Measurements from ENCODE around the gene EDA2R.

EDA2R gene

GRCh38 chrX:66634272-66634671, 4.6 kb downstream of the EDA2R start:
- no peaks in the 10 kb centered on the region for H3K9me3 ChIP-seq
- H3K4me3 ChIP-seq (ENCODE audit: low read depth in 1 of 2, low read length in 1 of 2): no peak overlapping the region
- no peak overlapping the region for H3K27ac ChIP-seq
- H3K4me1 ChIP-seq (ENCODE audit: control insufficient read depth in 1 of 2, insufficient read depth in 1 of 2, low read depth in 1 of 2, low read length in 1 of 2): no peaks in the 10 kb centered on the region
- no peak for TF ChIP-seq CTCF (IDR thresholded peaks at IDR 0.05)
- H3K27me3 ChIP-seq: no peaks in the 10 kb centered on the region
- H3K36me3 ChIP-seq: no peaks in the 10 kb centered on the region

GRCh38 chrX:66633541-66633940, 5.3 kb downstream of the EDA2R start:
- Histone ChIP-seq H3K36me3 (no peaks in the 10 kb centered on the region), H3K4me1 (ENCODE audit: control insufficient read depth in 1 of 2, insufficient read depth in 1 of 2, low read depth in 1 of 2, low read length in 1 of 2) (no peaks in the 10 kb centered on the region), H3K27me3 (no peaks in the 10 kb centered on the region), H3K4me3 (ENCODE audit: low read depth in 1 of 2, low read length in 1 of 2) (no peak overlapping the region), H3K9me3 (no peaks in the 10 kb centered on the region), H3K27ac (no peak overlapping the region)
- no peak for TF ChIP-seq CTCF (IDR thresholded peaks at IDR 0.05)

GRCh38 chrX:66632981-66633380, 5.9 kb downstream of the EDA2R start:
- H3K27ac ChIP-seq: no peak overlapping the region
- no peak overlapping the region for H3K4me3 ChIP-seq (ENCODE audit: low read depth in 1 of 2, low read length in 1 of 2)
- H3K27me3 ChIP-seq: no peaks in the 10 kb centered on the region
- no peaks in the 10 kb centered on the region for H3K4me1 ChIP-seq (ENCODE audit: control insufficient read depth in 1 of 2, insufficient read depth in 1 of 2, low read depth in 1 of 2, low read length in 1 of 2)
- no peak for TF ChIP-seq CTCF (IDR thresholded peaks at IDR 0.05)
- no peaks in the 10 kb centered on the region for H3K36me3 ChIP-seq
- H3K9me3 ChIP-seq: no peaks in the 10 kb centered on the region

- H3K27me3 ChIP-seq: no peaks in the 10 kb centered on the region
- H3K9me3 ChIP-seq: no peaks in the 10 kb centered on the region
- H3K4me1 ChIP-seq (ENCODE audit: control insufficient read depth in 1 of 2, insufficient read depth in 1 of 2, low read depth in 1 of 2, low read length in 1 of 2): no peaks in the 10 kb centered on the region
- H3K36me3 ChIP-seq: no peaks in the 10 kb centered on the region
- no peak for TF ChIP-seq CTCF (IDR thresholded peaks at IDR 0.05)
- H3K4me3 ChIP-seq (ENCODE audit: low read depth in 1 of 2, low read length in 1 of 2): no peak overlapping the region
- no peak overlapping the region for H3K27ac ChIP-seq
Observed at GRCh38 chrX:66632473-66632872, 6.4 kb downstream of the EDA2R start.

- H3K9me3 ChIP-seq: no peaks in the 10 kb centered on the region
- H3K27ac ChIP-seq: no peak overlapping the region
- no peak overlapping the region for H3K4me3 ChIP-seq (ENCODE audit: low read depth in 1 of 2, low read length in 1 of 2)
- no peak for TF ChIP-seq CTCF (IDR thresholded peaks at IDR 0.05)
- H3K36me3 ChIP-seq: no peaks in the 10 kb centered on the region
- no peaks in the 10 kb centered on the region for H3K4me1 ChIP-seq (ENCODE audit: control insufficient read depth in 1 of 2, insufficient read depth in 1 of 2, low read depth in 1 of 2, low read length in 1 of 2)
- no peaks in the 10 kb centered on the region for H3K27me3 ChIP-seq
Observed at GRCh38 chrX:66625525-66625924, 13.4 kb downstream of the EDA2R start.

- no peaks in the 10 kb centered on the region for H3K36me3 ChIP-seq
- no peak overlapping the region for H3K27ac ChIP-seq
- H3K4me1 ChIP-seq (ENCODE audit: control insufficient read depth in 1 of 2, insufficient read depth in 1 of 2, low read depth in 1 of 2, low read length in 1 of 2): no peaks in the 10 kb centered on the region
- H3K27me3 ChIP-seq: no peaks in the 10 kb centered on the region
- H3K4me3 ChIP-seq (ENCODE audit: low read depth in 1 of 2, low read length in 1 of 2): no peak overlapping the region
- H3K9me3 ChIP-seq: no peaks in the 10 kb centered on the region
- no peak for TF ChIP-seq CTCF (IDR thresholded peaks at IDR 0.05)
Observed at GRCh38 chrX:66622209-66622608, 16.7 kb downstream of the EDA2R start.

Measured in neutrophil (primary cell).